GM19438 (cell line): ENCODE results near the gene RPP21.
"Not testable (repeated sequence)": the region's sequence is repeated elsewhere in the genome, so short reads cannot be mapped to it uniquely, and the experiment has no call there.

Source experiments
- ATAC-seq: cut with Tn5 transposase; IDR thresholded peaks from one replicate; pipeline ENCODE4 v1.9.1; 2021; ENCODE audit warnings: low read depth; ENCODE audit not compliant: unreplicated experiment

RPP21 gene

GRCh38 chr6:30369280-30369679 is 24.3 kb downstream of the RPP21 start:
- ATAC-seq = not testable (repeated sequence)

GRCh38 chr6:30378290-30378937 is 33.5 kb downstream of the RPP21 start:
- ATAC-seq = no peak

- no peak for ATAC-seq
These were observed 35.5 kb downstream of the RPP21 start for GRCh38 chr6:30380464-30380863.

GRCh38 chr6:30386166-30386565 is 41.2 kb downstream of the RPP21 start:
- ATAC-seq = no peak

GRCh38 chr6:30391240-30391639 is 46.3 kb downstream of the RPP21 start:
- no peak for ATAC-seq

GRCh38 chr6:30394139-30394538 is 49.2 kb downstream of the RPP21 start:
- no peak for ATAC-seq
